Dendritic cell treated with granulocyte-macrophage colony-stimulating factor and Interleukin-4, amounts not matched to agents 40 ng/mL and 50 ng/mL, for 4 days (primary cell): Measurements from ENCODE around the gene AJAP1.

Experiments used
- H3K27ac Mint-ChIP-seq: one replicate; pipeline ENCODE4 v1.8.0; 2022; ENCODE audit warnings: mild to moderate bottlenecking, mixed read lengths
- H3K27me3 Mint-ChIP-seq: one replicate; pipeline ENCODE4 v1.8.0; 2022; ENCODE audit warnings: mild to moderate bottlenecking, mixed read lengths
- H3K36me3 Mint-ChIP-seq: one replicate; pipeline ENCODE4 v1.8.0; 2022; ENCODE audit warnings: low read depth, mixed read lengths
- H3K4me1 Mint-ChIP-seq: one replicate; pipeline ENCODE4 v1.8.0; 2022; ENCODE audit warnings: low read depth, mixed read lengths
- H3K4me3 Mint-ChIP-seq: one replicate; pipeline ENCODE4 v1.8.0; 2022; ENCODE audit warnings: mild to moderate bottlenecking, moderate library complexity, mixed read lengths
- H3K9me3 Mint-ChIP-seq: one replicate; pipeline ENCODE4 v1.8.0; 2022; ENCODE audit warnings: mixed read lengths
- intact Hi-C: fragments of 100-400 bp; cut with micrococcal nuclease; formaldehyde crosslinking; loops from one replicate; pipeline ENCODE4 v1.15.0; 2022

Gene AJAP1

GRCh38 chr1:4689941-4690635 lies 35.7 kb downstream of the AJAP1 start:
- Mint-ChIP-seq H3K27me3 (no peaks in the 10 kb centered on the region), H3K4me3 (no peak overlapping the region), H3K9me3 (no peaks in the 10 kb centered on the region), H3K27ac (no peak overlapping the region), H3K36me3 (no peaks in the 10 kb centered on the region), H3K4me1 (no peaks in the 10 kb centered on the region)
- intact Hi-C loops: no loop called here

- no peaks in the 10 kb centered on the region for H3K27me3 Mint-ChIP-seq
- H3K4me3 Mint-ChIP-seq: no peak overlapping the region
Observed at GRCh38 chr1:4690951-4691675, 36.7 kb downstream of the AJAP1 start.

GRCh38 chr1:4691766-4692405 lies 37.5 kb downstream of the AJAP1 start:
- H3K27me3 Mint-ChIP-seq: no peaks in the 10 kb centered on the region
- no peaks in the 10 kb centered on the region for H3K9me3 Mint-ChIP-seq
- H3K36me3 Mint-ChIP-seq: no peaks in the 10 kb centered on the region
- no peak overlapping the region for H3K4me3 Mint-ChIP-seq
- no peaks in the 10 kb centered on the region for H3K4me1 Mint-ChIP-seq
- intact Hi-C loops: no loop called here
- no peak overlapping the region for H3K27ac Mint-ChIP-seq

More at GRCh38 chr1:4690951-4691675, 36.7 kb downstream of the AJAP1 start:
- no peak overlapping the region for H3K27ac Mint-ChIP-seq
- intact Hi-C loops: no loop called here
- no peaks in the 10 kb centered on the region for H3K36me3 Mint-ChIP-seq
- H3K4me1 Mint-ChIP-seq: no peaks in the 10 kb centered on the region
- H3K9me3 Mint-ChIP-seq: no peaks in the 10 kb centered on the region

GRCh38 chr1:4692437-4692836 lies 38.0 kb downstream of the AJAP1 start:
- no peak overlapping the region for H3K4me3 Mint-ChIP-seq
- H3K27ac Mint-ChIP-seq: no peak overlapping the region
- intact Hi-C loops: no loop called here
- no peaks in the 10 kb centered on the region for H3K27me3 Mint-ChIP-seq
- H3K4me1 Mint-ChIP-seq: no peaks in the 10 kb centered on the region
- H3K9me3 Mint-ChIP-seq: no peaks in the 10 kb centered on the region
- H3K36me3 Mint-ChIP-seq: no peaks in the 10 kb centered on the region

- intact Hi-C loops: no loop called here
- Mint-ChIP-seq H3K36me3 (no peaks in the 10 kb centered on the region), H3K4me1 (no peaks in the 10 kb centered on the region), H3K4me3 (no peak overlapping the region), H3K27me3 (no peaks in the 10 kb centered on the region), H3K9me3 (no peaks in the 10 kb centered on the region), H3K27ac (no peak overlapping the region)
Observed at GRCh38 chr1:4693331-4693730, 38.9 kb downstream of the AJAP1 start.

GRCh38 chr1:4693891-4694290 lies 39.5 kb downstream of the AJAP1 start:
- Mint-ChIP-seq H3K36me3 (no peaks in the 10 kb centered on the region), H3K4me1 (no peaks in the 10 kb centered on the region), H3K27ac (no peak overlapping the region), H3K27me3 (no peaks in the 10 kb centered on the region), H3K4me3 (no peak overlapping the region), H3K9me3 (no peaks in the 10 kb centered on the region)
- intact Hi-C loops: no loop called here

- intact Hi-C loops: no loop called here
- no peak overlapping the region for H3K4me3 Mint-ChIP-seq
- no peak overlapping the region for H3K27ac Mint-ChIP-seq
- H3K4me1 Mint-ChIP-seq: no peaks in the 10 kb centered on the region
- H3K9me3 Mint-ChIP-seq: no peaks in the 10 kb centered on the region
- no peaks in the 10 kb centered on the region for H3K36me3 Mint-ChIP-seq
- no peaks in the 10 kb centered on the region for H3K27me3 Mint-ChIP-seq
Observed at GRCh38 chr1:4694492-4694891, 40.1 kb downstream of the AJAP1 start.

GRCh38 chr1:4695241-4695640 lies 40.8 kb downstream of the AJAP1 start:
- Mint-ChIP-seq H3K36me3 (no peaks in the 10 kb centered on the region), H3K4me3 (no peak overlapping the region)

GRCh38 chr1:4696161-4696745 lies 41.8 kb downstream of the AJAP1 start:
- intact Hi-C loops: no loop called here
- Mint-ChIP-seq H3K36me3 (no peaks in the 10 kb centered on the region), H3K27ac (no peak overlapping the region)

More at GRCh38 chr1:4695241-4695640, 40.8 kb downstream of the AJAP1 start:
- Mint-ChIP-seq H3K27ac (no peak overlapping the region), H3K27me3 (no peaks in the 10 kb centered on the region), H3K9me3 (no peaks in the 10 kb centered on the region), H3K4me1 (no peaks in the 10 kb centered on the region)
- intact Hi-C loops: no loop called here

GRCh38 chr1:4696753-4697152 lies 42.3 kb downstream of the AJAP1 start:
- no peaks in the 10 kb centered on the region for H3K36me3 Mint-ChIP-seq
- no peaks in the 10 kb centered on the region for H3K4me1 Mint-ChIP-seq

More at GRCh38 chr1:4696161-4696745, 41.8 kb downstream of the AJAP1 start:
- Mint-ChIP-seq H3K27me3 (no peaks in the 10 kb centered on the region), H3K4me3 (no peak overlapping the region), H3K4me1 (no peaks in the 10 kb centered on the region), H3K9me3 (no peaks in the 10 kb centered on the region)

GRCh38 chr1:4697801-4698200 lies 43.4 kb downstream of the AJAP1 start:
- Mint-ChIP-seq H3K4me1 (no peaks in the 10 kb centered on the region), H3K27me3 (no peaks in the 10 kb centered on the region), H3K27ac (no peak overlapping the region), H3K4me3 (no peak overlapping the region), H3K36me3 (no peaks in the 10 kb centered on the region), H3K9me3 (no peaks in the 10 kb centered on the region)
- intact Hi-C loops: no loop called here

More at GRCh38 chr1:4696753-4697152, 42.3 kb downstream of the AJAP1 start:
- no peaks in the 10 kb centered on the region for H3K27me3 Mint-ChIP-seq
- H3K4me3 Mint-ChIP-seq: no peak overlapping the region
- no peaks in the 10 kb centered on the region for H3K9me3 Mint-ChIP-seq
- intact Hi-C loops: no loop called here
- no peak overlapping the region for H3K27ac Mint-ChIP-seq

- Mint-ChIP-seq H3K4me1 (no peaks in the 10 kb centered on the region), H3K9me3 (no peaks in the 10 kb centered on the region), H3K4me3 (no peak overlapping the region), H3K27me3 (peaks cover 2% of the 10 kb centered on the region), H3K36me3 (no peaks in the 10 kb centered on the region), H3K27ac (no peak overlapping the region)
- intact Hi-C loops: no loop called here
Observed at GRCh38 chr1:4698911-4699310, 44.5 kb downstream of the AJAP1 start.

GRCh38 chr1:4699376-4700301 lies 45.2 kb downstream of the AJAP1 start:
- Mint-ChIP-seq H3K9me3 (no peaks in the 10 kb centered on the region), H3K27me3 (peaks cover 2% of the 10 kb centered on the region), H3K4me3 (no peak overlapping the region), H3K27ac (no peak overlapping the region), H3K36me3 (no peaks in the 10 kb centered on the region), H3K4me1 (no peaks in the 10 kb centered on the region)
- intact Hi-C loops: no loop called here
